ENCODE results near the gene DHFR. TPM values are rescaled to one million over a fixed set of nuclear protein-coding genes. Genes with fewer than 3 reads are reported as not detected.

The DHFR gene
- total and polyA plus RNA-seq, 12 donors, result 4.1 to 19.6 (median 9.9) TPM

- no peak for TF ChIP-seq CTCF (IDR thresholded peaks at IDR 0.05)
- intact Hi-C loops (cut with DNase I), result no loop called here
Observed at GRCh38 chr5:80695666-80696065, 40.9 kb upstream of the DHFR start.

DNA sequence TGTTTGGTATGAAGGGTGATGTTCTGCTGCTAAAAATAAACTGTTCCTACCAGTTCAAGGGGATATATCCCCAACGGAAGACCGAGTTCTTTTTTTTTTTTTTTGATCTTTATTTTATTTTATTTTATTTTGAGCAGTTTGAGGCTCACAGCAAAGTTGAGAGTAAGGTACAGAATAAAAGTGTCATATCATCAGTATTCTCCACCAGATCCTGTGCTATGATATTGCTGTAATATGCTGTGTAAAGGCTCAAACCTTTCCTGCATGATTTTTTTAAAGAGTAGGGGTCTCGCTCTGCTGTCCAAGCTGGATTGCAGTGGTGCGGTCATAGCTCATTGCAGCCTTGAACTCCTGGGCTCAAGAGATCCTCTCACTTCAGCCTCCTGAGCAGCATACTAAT lies 34.8 kb upstream of the DHFR start:
- H3K36me3 ChIP-seq, result peaks cover 0 to 10% (median 0%) of the 10 kb centered on the region in 9 donors
- no peak for TF ChIP-seq CTCF (IDR thresholded peaks at IDR 0.05)
- H3K27ac ChIP-seq, result no peak overlapping the region
- DNase-seq (no peak), ATAC-seq (no peak)
- WGBS, 2 donors, result 87% methylated on average over 4 of the region's 4 CpGs
- H3K4me1 ChIP-seq, result no peaks in the 10 kb centered on the region
- H3K27me3 ChIP-seq, result no peaks in the 10 kb centered on the region
- intact Hi-C loops (cut with DNase I), result loop anchor here in 6 of 10 donors (5.0 to 10.0 kb wide), 4 partner anchors 503 to 605 kb away; no protein-coding TSS in a partner anchor
- no peak overlapping the region for H3K4me3 ChIP-seq
- H3K9me3 ChIP-seq, result no peaks in the 10 kb centered on the region

More at GRCh38 chr5:80695666-80696065, 40.9 kb upstream of the DHFR start:
- peaks cover 0 to 20% (median 0%) of the 10 kb centered on the region in 9 donors for H3K36me3 ChIP-seq
- no peak overlapping the region for H3K27ac ChIP-seq
- WGBS, 2 donors, result 92 to 94% methylated on average over 3 of the region's 3 CpGs
- no peak overlapping the region for H3K4me3 ChIP-seq
- H3K27me3 ChIP-seq, result no peaks in the 10 kb centered on the region
- no peaks in the 10 kb centered on the region for H3K9me3 ChIP-seq
- no peak for ATAC-seq
- no peaks in the 10 kb centered on the region for H3K4me1 ChIP-seq
- DNase-seq, result no peak

- Histone ChIP-seq H3K9me3 (peaks cover 0 to 3% (median 0%) of the 10 kb centered on the region in 11 donors), H3K4me1 (no peaks in the 10 kb centered on the region), H3K27me3 (no peaks in the 10 kb centered on the region), H3K4me3 (no peak overlapping the region), H3K27ac (no peak overlapping the region), H3K36me3 (peaks cover 0 to 10% (median 0%) of the 10 kb centered on the region in 9 donors)
- DNase-seq, result no peak
- 82 to 87% methylated on average over 4 of the region's 4 CpGs for WGBS, 2 donors
- intact Hi-C loops (cut with DNase I), result loop anchor here in 6 of 10 donors (5.0 to 10.0 kb wide), 4 partner anchors 503 to 606 kb away; no protein-coding TSS in a partner anchor
- no peak for TF ChIP-seq CTCF (IDR thresholded peaks at IDR 0.05)
- no peak for ATAC-seq
Observed at GRCh38 chr5:80688648-80689420, 34.1 kb upstream of the DHFR start.

- DNase-seq (no peak), ATAC-seq (no peak)
- H3K4me1 ChIP-seq, result no peaks in the 10 kb centered on the region
- H3K27me3 ChIP-seq, result no peaks in the 10 kb centered on the region
- peaks cover 0 to 9% (median 0%) of the 10 kb centered on the region in 11 donors for H3K9me3 ChIP-seq
- intact Hi-C loops (cut with DNase I), result loop anchor here in 6 of 10 donors (5.0 to 10.0 kb wide), 4 partner anchors 506 to 608 kb away; no protein-coding TSS in a partner anchor
- TF ChIP-seq CTCF (IDR thresholded peaks at IDR 0.05), result peak in 7 of 9 donors; percentile 26 to 54 (median 51)
- H3K36me3 ChIP-seq, result peaks cover 0 to 26% (median 5%) of the 10 kb centered on the region in 9 donors
- H3K4me3 ChIP-seq, result no peak overlapping the region
- H3K27ac ChIP-seq, result no peak overlapping the region
Observed at GRCh38 chr5:80686757-80687156, 32.0 kb upstream of the DHFR start.

All from heart right ventricle (tissue), 16 donors.